HEK293T (cell line): ENCODE measurements around the gene DECR2.
"Not testable (repeated sequence)": the region's sequence is repeated elsewhere in the genome, so short reads cannot be mapped to it uniquely, and the experiment has no call there.

Source experiments
- CTCF ChIA-PET: fragments of 350-600 bp; formaldehyde crosslinking; extraction: SDS; loops from one replicate; lab custom pipeline; 2021; ENCODE audit warnings: antibody characterized with exemption, inconsistent platforms; lab: Yijun Ruan, JAX
- POLR2A ChIA-PET: fragments of 350-600 bp; formaldehyde crosslinking; extraction: SDS; loops from one replicate; lab custom pipeline; 2020; ENCODE audit warnings: antibody characterized with exemption, inconsistent platforms; lab: Yijun Ruan, JAX
- DNase-seq: peaks from one replicate; pipeline ENCODE4 v3.0.0; 2012; ENCODE audit warnings: mixed read lengths; ENCODE audit errors: extremely low spot score
- ARNT ChIP-seq: fragments of 450-650 bp; IDR thresholded peaks from 2 replicates; pipeline ENCODE4 v1.6.1; 2017; ENCODE audit warnings: mild to moderate bottlenecking
- BHLHE40 ChIP-seq: fragments of 450-650 bp; IDR thresholded peaks from 2 replicates; pipeline ENCODE4 v1.6.1; 2016; ENCODE audit warnings: mild to moderate bottlenecking, moderate library complexity, borderline replicate concordance
- CTBP1 ChIP-seq: fragments of 450-650 bp; IDR thresholded peaks from 2 replicates; pipeline ENCODE4 v1.6.1; 2016; ENCODE audit warnings: borderline replicate concordance
- ELF4 ChIP-seq: fragments of 450-650 bp; IDR thresholded peaks from 2 replicates; pipeline ENCODE4 v1.6.1; 2017; ENCODE audit warnings: antibody characterized with exemption
- FOXA1 ChIP-seq: fragments of 450-650 bp; IDR thresholded peaks from 2 replicates; pipeline ENCODE4 v1.6.1; 2016; ENCODE audit warnings: mild to moderate bottlenecking
- FOXK2 ChIP-seq: fragments of 450-650 bp; IDR thresholded peaks from 2 replicates; pipeline ENCODE4 v1.6.1; 2016; ENCODE audit warnings: mild to moderate bottlenecking
- FOXM1 ChIP-seq: fragments of 450-650 bp; IDR thresholded peaks from 2 replicates; pipeline ENCODE4 v1.6.1; 2017; ENCODE audit warnings: mild to moderate bottlenecking, borderline replicate concordance
- HDGF ChIP-seq: fragments of 450-650 bp; IDR thresholded peaks from 2 replicates; pipeline ENCODE4 v1.6.1; 2017; ENCODE audit warnings: antibody characterized with exemption, borderline replicate concordance
- L3MBTL2 ChIP-seq: fragments of 450-650 bp; conservative IDR thresholded peaks from 2 replicates; pipeline ENCODE4 v1.6.1; 2016; ENCODE audit warnings: mild to moderate bottlenecking
- LEF1 ChIP-seq: fragments of 450-650 bp; IDR thresholded peaks from 2 replicates; pipeline ENCODE4 v1.6.1; 2017; ENCODE audit warnings: mild to moderate bottlenecking, borderline replicate concordance
- NFRKB ChIP-seq: fragments of 450-650 bp; IDR thresholded peaks from 2 replicates; pipeline ENCODE4 v1.6.1; 2016; ENCODE audit warnings: mild to moderate bottlenecking, moderate library complexity
- PKNOX1 ChIP-seq: fragments of 450-650 bp; IDR thresholded peaks from 2 replicates; pipeline ENCODE4 v1.6.1; 2016
- SP1 ChIP-seq: fragments of 450-650 bp; IDR thresholded peaks from 2 replicates; pipeline ENCODE4 v1.6.1; 2017
- SUZ12 ChIP-seq: fragments of 450-650 bp; IDR thresholded peaks from 2 replicates; pipeline ENCODE4 v1.6.1; 2016; ENCODE audit warnings: mild to moderate bottlenecking
- TARDBP ChIP-seq: fragments of 450-650 bp; IDR thresholded peaks from 2 replicates; pipeline ENCODE4 v1.6.1; 2016
- ZNF384 ChIP-seq: fragments of 450-650 bp; IDR thresholded peaks from 2 replicates; pipeline ENCODE4 v1.6.1; 2016

DECR2 gene

GRCh38 chr16:410516-411178, 9.0 kb downstream of the DECR2 start:
- ChIA-PET CTCF (no interaction called here), POLR2A (interaction anchor here (1.2 kb wide), 1 partner anchor 43 kb away, joined by 3 read pairs; no protein-coding TSS in a partner anchor)

GRCh38 chr16:411576-412265, 10.0 kb downstream of the DECR2 start:
- TF ChIP-seq FOXM1 (no peak), ARNT (no peak), L3MBTL2 (no peak), ELF4 (no peak), TARDBP (no peak), NFRKB (no peak)
- POLR2A ChIA-PET = interaction anchor here (0.9 to 1.5 kb wide), 3 partner anchors 10 to 42 kb away, joined by 3 to 10 read pairs (median 3); partner anchors contain the start of genes DECR2 and RAB11FIP3
- no peak for DNase-seq
- CTCF ChIA-PET = no interaction called here

More at GRCh38 chr16:410516-411178, 9.0 kb downstream of the DECR2 start:
- no peak for TF ChIP-seq ZNF384
- no peak for TF ChIP-seq FOXM1
- TF ChIP-seq SP1 = no peak
- no peak for TF ChIP-seq L3MBTL2
- TF ChIP-seq ARNT = no peak
- no peak for DNase-seq

- DNase-seq = no peak
- TF ChIP-seq LEF1 (no peak), SP1 (no peak), ELF4 (no peak), FOXA1 (no peak), CTBP1 (no peak), PKNOX1 (no peak), ARNT (no peak), ZNF384 (no peak), FOXM1 (no peak), NFRKB (no peak), TARDBP (no peak), SUZ12 (no peak), FOXK2 (no peak), HDGF (no peak), L3MBTL2 (no peak), BHLHE40 (no peak)
- ChIA-PET POLR2A (no interaction called here), CTCF (no interaction called here)
These were observed 12.9 kb downstream of the DECR2 start for GRCh38 chr16:414395-415169.

- CTCF ChIA-PET, POLR2A ChIA-PET, DNase-seq: not testable (repeated sequence)
These were observed 13.4 kb downstream of the DECR2 start for GRCh38 chr16:415170-415498.

- DNase-seq, POLR2A ChIA-PET: not testable (repeated sequence)
- CTCF ChIA-PET = interaction anchor here (0.7 kb wide), 1 partner anchor 272 kb away, joined by 7 read pairs; no protein-coding TSS in a partner anchor
These were observed 20.5 kb downstream of the DECR2 start for GRCh38 chr16:422179-422578.

- ChIA-PET POLR2A (interaction anchor here (1.0 kb wide), 1 partner anchor 26 kb away, joined by 5 read pairs; no protein-coding TSS in a partner anchor), CTCF (no interaction called here)
- no peak for DNase-seq
- TF ChIP-seq TARDBP = no peak
These were observed 22.4 kb downstream of the DECR2 start for GRCh38 chr16:424033-424622.

- TF ChIP-seq HDGF (no peak), CTBP1 (no peak), FOXK2 (no peak), ZNF384 (no peak)
- ChIA-PET POLR2A (interaction anchor here (0.7 to 1.4 kb wide), 5 partner anchors 12 to 60 kb away, joined by 3 to 6 read pairs (median 3); partner anchors contain the start of gene DECR2), CTCF (interaction anchor here (1.3 kb wide), 1 partner anchor 63 kb away, joined by 3 read pairs; no protein-coding TSS in a partner anchor)
- no peak for DNase-seq
These were observed 23.0 kb downstream of the DECR2 start for GRCh38 chr16:424623-425081.
